Colonic mucosa (tissue), 4 donors: ENCODE measurements around the gene MYO16. TPM values are rescaled to one million over a fixed set of nuclear protein-coding genes. Genes with fewer than 3 reads are reported as not detected.

Experiments used
- DNase-seq: peaks from one replicate; pipeline ENCODE4 v3.0.0-alpha.2; 2020
- H3K27ac ChIP-seq: fragments of 200-600 bp; one replicate; pipeline ENCODE4 v1.8.0; 2021
- H3K27me3 ChIP-seq: fragments of 200-600 bp; one replicate; pipeline ENCODE4 v1.8.0; 2021
- H3K36me3 ChIP-seq: fragments of 200-600 bp; one replicate; pipeline ENCODE4 v1.8.0; 2021
- H3K4me1 ChIP-seq: fragments of 200-600 bp; one replicate; pipeline ENCODE4 v1.8.0; 2021; ENCODE audit warnings: mild to moderate bottlenecking
- H3K4me3 ChIP-seq: fragments of 200-600 bp; one replicate; pipeline ENCODE4 v1.8.0; 2021
- H3K9ac ChIP-seq, 2 donors: one replicate each; pipeline ENCODE4 v1.7.0; 2013; ENCODE audit warnings: control low read depth in 2 of 2, low read depth in 2 of 2, low read length in 2 of 2
- H3K9me3 ChIP-seq: fragments of 200-600 bp; one replicate; pipeline ENCODE4 v1.8.0; 2021
- intact Hi-C: fragments of 100-400 bp; cut with DNase I; formaldehyde crosslinking; loops from one replicate; pipeline ENCODE4 v1.14.1; 2022
- total RNA-seq, 2 donors: library from RNA; stranded (reverse); fragmentation: NEBNext Ultra II Directional in 1 of 2; extraction: Animal tissue kit (Norgen Biotek cat#: 25700) in 1 of 2; gene quantifications; one replicate each; pipeline ENCODE4 v1.2.1, GENCODE V29; 2021
- TF ChIP-seq, protein P1 (sequence below): fragments of 200-600 bp; IDR thresholded peaks from one replicate; pipeline ENCODE4 v1.8.0; 2022; ENCODE audit warnings: antibody characterized with exemption, mild to moderate bottlenecking
- donor health status: healthy.
- donor health status: DM: no; HTN: no; CAD: no.
- donor health status: DM: no; HTN: no; CAD: no.

MYO16 gene
- total RNA-seq, 2 donors from 2014 or later, result 0.05 TPM; not detected in 1

DNA sequence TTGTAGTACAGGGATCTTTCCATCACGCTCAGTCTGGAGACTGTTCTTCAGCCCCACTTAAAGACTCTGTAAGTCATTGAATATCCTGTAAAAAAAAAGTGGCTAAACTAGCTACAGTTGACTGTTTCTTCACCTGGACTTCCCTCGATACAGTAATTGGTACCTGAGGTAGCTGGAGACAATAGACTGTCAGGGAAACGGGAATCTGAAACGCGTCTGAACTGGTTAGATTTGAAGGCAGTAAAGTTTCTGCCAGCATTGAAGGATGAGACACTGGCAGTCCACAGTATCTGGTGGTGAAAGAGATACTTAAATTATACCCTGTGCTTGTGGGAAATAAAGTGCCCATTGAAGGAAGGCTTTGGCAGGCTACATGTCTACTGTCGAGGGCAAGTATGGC, 606.5 kb downstream of the MYO16 start:
- no peak overlapping the region for H3K9ac ChIP-seq
- no peaks in the 10 kb centered on the region for H3K27me3 ChIP-seq
- H3K9me3 ChIP-seq, result no peaks in the 10 kb centered on the region
- H3K4me1 ChIP-seq, result no peaks in the 10 kb centered on the region
- no peaks in the 10 kb centered on the region for H3K36me3 ChIP-seq
- H3K4me3 ChIP-seq, result no peak overlapping the region
- H3K27ac ChIP-seq, result no peak overlapping the region
- TF ChIP-seq, protein P1, sequence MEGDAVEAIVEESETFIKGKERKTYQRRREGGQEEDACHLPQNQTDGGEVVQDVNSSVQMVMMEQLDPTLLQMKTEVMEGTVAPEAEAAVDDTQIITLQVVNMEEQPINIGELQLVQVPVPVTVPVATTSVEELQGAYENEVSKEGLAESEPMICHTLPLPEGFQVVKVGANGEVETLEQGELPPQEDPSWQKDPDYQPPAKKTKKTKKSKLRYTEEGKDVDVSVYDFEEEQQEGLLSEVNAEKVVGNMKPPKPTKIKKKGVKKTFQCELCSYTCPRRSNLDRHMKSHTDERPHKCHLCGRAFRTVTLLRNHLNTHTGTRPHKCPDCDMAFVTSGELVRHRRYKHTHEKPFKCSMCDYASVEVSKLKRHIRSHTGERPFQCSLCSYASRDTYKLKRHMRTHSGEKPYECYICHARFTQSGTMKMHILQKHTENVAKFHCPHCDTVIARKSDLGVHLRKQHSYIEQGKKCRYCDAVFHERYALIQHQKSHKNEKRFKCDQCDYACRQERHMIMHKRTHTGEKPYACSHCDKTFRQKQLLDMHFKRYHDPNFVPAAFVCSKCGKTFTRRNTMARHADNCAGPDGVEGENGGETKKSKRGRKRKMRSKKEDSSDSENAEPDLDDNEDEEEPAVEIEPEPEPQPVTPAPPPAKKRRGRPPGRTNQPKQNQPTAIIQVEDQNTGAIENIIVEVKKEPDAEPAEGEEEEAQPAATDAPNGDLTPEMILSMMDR, result no peak
- DNase-seq, result no peak
- intact Hi-C loops, result no loop called here

GRCh38 chr13:109241160-109241559, 611.7 kb downstream of the MYO16 start:
- H3K4me3 ChIP-seq, result no peak overlapping the region
- no peak overlapping the region for H3K27ac ChIP-seq
- H3K4me1 ChIP-seq, result no peaks in the 10 kb centered on the region
- intact Hi-C loops, result no loop called here
- DNase-seq, result no peak
- no peaks in the 10 kb centered on the region for H3K36me3 ChIP-seq
- no peaks in the 10 kb centered on the region for H3K9me3 ChIP-seq
- TF ChIP-seq, protein P1, result no peak
- H3K9ac ChIP-seq, result no peak overlapping the region
- H3K27me3 ChIP-seq, result no peaks in the 10 kb centered on the region

GRCh38 chr13:109243311-109243951, 614.0 kb downstream of the MYO16 start:
- H3K36me3 ChIP-seq, result no peaks in the 10 kb centered on the region
- H3K4me1 ChIP-seq, result no peaks in the 10 kb centered on the region
- no peak overlapping the region for H3K4me3 ChIP-seq
- TF ChIP-seq, protein P1, result no peak
- no peaks in the 10 kb centered on the region for H3K27me3 ChIP-seq
- no peaks in the 10 kb centered on the region for H3K9me3 ChIP-seq
- intact Hi-C loops, result no loop called here
- no peak overlapping the region for H3K9ac ChIP-seq
- DNase-seq, result no peak
- H3K27ac ChIP-seq, result no peak overlapping the region

DNA sequence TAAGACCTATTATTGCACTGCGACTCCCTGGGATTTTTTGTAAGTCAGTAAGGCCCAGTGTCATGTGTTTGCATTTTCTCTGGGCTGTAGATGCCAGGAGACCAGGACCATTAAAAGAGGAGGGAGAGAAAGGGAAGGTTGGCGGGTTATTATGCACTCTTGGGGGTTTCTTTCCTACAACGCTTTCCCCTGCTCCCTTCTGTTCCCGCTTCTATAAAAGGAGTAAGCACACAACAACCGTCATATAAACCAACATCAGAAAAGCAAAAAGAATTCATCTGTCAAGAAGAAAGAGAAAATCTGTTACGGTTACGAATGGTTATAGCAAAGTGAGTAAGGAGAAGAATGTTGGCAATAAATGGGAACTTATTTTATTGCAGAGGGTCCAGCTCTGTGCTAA, 615.2 kb downstream of the MYO16 start:
- no peak overlapping the region for H3K4me3 ChIP-seq
- intact Hi-C loops, result no loop called here
- H3K27ac ChIP-seq, result no peak overlapping the region
- no peaks in the 10 kb centered on the region for H3K9me3 ChIP-seq
- TF ChIP-seq, protein P1, result no peak
- H3K27me3 ChIP-seq, result no peaks in the 10 kb centered on the region
- H3K4me1 ChIP-seq, result no peaks in the 10 kb centered on the region
- DNase-seq, result no peak
- H3K9ac ChIP-seq, result no peak overlapping the region
- no peaks in the 10 kb centered on the region for H3K36me3 ChIP-seq

DNA sequence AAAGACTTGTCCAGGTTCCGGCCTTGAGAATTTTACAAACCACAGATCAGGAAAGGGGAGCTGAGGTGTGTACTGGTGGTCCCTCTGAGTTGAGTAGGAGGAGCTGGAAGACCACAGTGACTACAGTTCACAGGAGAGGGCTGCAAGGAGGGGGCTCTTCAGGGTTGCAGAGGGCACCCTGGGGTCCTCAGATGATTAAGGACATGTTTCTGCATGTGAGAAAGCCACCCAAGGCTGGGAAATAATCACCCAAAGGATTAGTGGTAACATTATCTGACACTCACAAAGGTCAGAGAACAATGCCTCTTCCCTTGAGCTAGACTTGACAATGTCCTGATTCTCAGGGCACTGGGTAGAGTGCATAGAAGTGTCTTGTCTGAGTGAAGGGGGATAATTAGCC, 616.6 kb downstream of the MYO16 start:
- H3K4me1 ChIP-seq, result no peaks in the 10 kb centered on the region
- H3K27ac ChIP-seq, result no peak overlapping the region
- H3K9me3 ChIP-seq, result no peaks in the 10 kb centered on the region
- no peak overlapping the region for H3K9ac ChIP-seq
- no peak overlapping the region for H3K4me3 ChIP-seq
- H3K27me3 ChIP-seq, result no peaks in the 10 kb centered on the region
- DNase-seq, result no peak
- intact Hi-C loops, result no loop called here
- no peaks in the 10 kb centered on the region for H3K36me3 ChIP-seq
- TF ChIP-seq, protein P1, result no peak
